Measurements from ENCODE around the gene PRM1.

Gene PRM1

DNA sequence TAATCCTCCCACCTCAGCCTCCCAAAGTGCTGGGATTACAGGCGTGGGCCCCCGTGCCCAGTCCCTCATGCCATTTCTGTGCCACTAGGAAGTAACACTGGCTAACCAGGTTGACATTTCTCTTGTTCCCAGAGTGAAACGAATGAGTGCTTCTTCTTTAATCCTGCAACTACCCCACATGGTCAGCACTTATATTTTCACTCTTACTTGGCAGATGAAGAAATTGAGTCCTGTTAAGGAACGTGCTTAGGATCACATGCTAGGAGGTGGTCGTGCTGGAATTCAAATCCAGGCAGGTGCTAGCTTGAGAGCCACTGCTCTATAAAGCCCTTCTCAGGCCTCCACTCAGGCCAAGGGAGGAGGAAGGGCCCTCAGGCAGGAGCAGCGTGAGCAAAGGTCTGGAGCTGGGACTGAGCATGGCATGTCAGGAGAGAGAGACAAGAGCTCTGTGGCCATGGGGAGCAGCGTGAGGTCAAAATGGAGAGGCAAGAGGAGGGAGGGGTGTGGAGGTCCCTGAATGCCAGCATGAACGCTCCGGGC lies 45.7 kb upstream of the PRM1 start:
- H3K4me3 ChIP-seq (ENCODE audit: low read length): no peak overlapping the region
- DNase-seq (ENCODE audit: low read depth): no peak
- TF ChIP-seq, protein P1, sequence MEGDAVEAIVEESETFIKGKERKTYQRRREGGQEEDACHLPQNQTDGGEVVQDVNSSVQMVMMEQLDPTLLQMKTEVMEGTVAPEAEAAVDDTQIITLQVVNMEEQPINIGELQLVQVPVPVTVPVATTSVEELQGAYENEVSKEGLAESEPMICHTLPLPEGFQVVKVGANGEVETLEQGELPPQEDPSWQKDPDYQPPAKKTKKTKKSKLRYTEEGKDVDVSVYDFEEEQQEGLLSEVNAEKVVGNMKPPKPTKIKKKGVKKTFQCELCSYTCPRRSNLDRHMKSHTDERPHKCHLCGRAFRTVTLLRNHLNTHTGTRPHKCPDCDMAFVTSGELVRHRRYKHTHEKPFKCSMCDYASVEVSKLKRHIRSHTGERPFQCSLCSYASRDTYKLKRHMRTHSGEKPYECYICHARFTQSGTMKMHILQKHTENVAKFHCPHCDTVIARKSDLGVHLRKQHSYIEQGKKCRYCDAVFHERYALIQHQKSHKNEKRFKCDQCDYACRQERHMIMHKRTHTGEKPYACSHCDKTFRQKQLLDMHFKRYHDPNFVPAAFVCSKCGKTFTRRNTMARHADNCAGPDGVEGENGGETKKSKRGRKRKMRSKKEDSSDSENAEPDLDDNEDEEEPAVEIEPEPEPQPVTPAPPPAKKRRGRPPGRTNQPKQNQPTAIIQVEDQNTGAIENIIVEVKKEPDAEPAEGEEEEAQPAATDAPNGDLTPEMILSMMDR (conservative IDR thresholded peaks at IDR 0.05; ENCODE audit: low read depth, low read length): no peak

DNA sequence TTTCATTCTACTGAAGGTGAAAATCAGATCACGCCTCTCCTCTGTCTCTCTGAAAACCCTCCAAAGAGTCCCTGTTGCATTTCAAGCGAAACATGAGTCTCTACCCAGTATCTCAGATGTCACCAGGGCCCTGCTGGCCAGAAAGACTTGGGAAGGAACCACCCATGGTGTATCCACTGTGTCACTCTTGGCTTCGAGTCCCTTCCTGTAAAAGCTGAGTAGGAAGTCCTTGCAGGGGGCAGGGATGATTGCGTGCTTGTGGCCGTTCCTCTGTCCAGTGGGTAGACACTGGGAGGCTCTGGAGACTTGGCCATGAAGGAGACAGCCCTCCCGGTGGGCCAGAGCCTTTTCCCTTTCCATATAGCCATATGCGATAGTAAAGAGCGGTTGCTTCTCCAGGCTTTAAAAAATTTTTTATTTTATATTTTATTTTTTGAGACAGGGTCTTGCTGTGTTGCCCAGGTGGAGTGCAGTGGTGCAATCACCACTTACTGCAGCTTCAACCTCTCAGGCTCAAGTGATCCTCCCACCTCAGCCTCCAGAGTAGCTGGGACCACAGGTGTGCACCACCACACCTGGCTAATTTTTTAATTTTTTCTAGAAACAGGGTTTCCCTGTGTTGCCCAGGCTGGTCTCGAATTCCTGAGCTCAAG lies 45.1 kb upstream of the PRM1 start:
- no peak overlapping the region for H3K4me3 ChIP-seq (ENCODE audit: low read length)
- TF ChIP-seq, protein P1 (conservative IDR thresholded peaks at IDR 0.05; ENCODE audit: low read depth, low read length): no peak
- DNase-seq (ENCODE audit: low read depth): no peak

DNA sequence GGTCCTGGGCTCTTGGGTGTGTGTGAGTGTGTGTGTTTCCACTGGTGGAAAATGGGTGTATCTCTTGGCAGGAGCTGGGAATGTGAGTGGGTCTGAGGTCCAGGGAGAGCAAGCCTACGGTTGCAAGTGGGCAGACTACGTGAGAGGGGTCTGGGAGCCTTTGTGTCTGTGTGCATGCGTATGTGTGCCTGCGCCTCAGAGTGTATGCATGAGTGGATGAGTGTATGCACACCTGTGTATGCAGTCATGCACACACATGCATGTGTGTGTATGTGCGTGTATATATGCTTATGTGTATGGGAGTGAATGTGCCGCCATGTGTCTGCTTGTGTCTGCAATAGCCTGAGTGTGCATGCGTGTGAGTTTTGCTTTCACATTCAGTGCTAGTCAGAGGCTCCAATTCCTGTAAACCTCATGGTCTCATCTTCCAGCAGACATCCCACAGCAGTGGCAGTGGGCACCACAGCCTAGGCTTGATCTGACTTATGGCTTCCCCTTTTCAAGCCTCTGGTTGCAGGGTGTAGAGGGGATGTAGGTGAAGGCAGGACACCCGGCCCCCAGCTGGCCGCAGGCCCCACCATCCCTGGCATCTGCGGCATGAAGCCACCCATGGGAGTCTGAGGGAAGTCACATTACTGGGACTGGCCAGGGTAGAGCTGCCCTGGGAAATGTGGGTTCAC lies 44.4 kb upstream of the PRM1 start:
- H3K4me3 ChIP-seq (ENCODE audit: low read length): no peak overlapping the region
- no peak for DNase-seq (ENCODE audit: low read depth)
- TF ChIP-seq, protein P1 (conservative IDR thresholded peaks at IDR 0.05; ENCODE audit: low read depth, low read length): no peak

DNA sequence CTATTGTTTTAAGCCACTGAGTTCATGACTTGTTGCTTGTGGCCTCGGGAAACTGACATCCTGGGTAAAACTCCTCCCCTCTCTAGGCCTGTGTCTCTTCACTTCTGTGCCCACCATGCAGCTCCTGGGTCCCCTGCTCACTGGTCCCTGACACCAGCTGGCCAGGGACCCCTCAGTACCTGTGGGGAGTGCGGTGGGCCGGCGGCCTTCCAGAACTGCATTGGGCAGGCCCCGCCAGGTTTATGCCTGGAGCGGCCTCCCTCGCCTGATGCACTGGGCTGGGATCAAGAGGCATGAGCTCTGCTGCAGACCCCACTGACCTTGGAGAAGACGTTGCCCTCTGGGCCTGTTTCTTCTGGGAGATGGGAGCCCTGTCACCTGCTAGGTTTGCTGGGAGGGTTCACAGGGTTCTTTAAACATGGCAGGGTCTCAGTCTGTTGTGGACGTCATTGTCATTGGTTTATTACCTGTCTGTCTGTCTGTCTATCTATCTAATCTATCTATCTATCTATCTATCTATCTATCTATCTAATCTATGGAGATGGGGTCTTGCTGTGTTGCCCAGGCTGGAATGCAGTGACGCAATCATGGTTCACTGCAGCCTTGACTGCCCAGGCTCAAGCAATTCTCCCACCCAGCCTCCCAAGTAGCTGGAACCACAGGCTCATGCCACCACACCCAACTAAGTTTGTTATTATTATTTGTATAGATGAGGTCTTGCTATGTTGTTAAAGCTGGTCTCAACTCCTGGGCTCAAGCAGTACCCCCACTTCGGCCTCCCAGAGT lies 42.6 kb upstream of the PRM1 start:
- no peak overlapping the region for H3K4me3 ChIP-seq (ENCODE audit: low read length)
- TF ChIP-seq, protein P1 (conservative IDR thresholded peaks at IDR 0.05; ENCODE audit: low read depth, low read length): no peak
- no peak for DNase-seq (ENCODE audit: low read depth)

DNA sequence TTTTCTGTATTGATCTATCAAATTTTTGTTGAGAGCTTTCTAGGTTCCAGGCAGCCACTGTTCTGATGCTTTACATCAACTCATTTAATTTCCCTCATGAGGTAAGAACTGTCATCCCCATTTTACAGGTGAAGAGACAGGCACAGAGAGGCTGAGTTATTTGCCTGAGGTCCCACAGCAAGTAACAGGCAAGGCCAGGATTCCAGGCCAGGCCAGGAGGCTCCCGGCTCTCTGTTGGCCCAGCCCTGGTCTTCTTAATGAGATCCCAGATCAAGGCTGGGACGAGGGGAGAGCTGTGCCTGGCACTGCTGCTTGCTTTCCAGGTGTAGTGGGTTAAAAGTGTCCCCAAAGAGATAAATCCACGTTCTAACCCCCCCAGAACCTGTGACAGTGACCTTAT lies 41.7 kb upstream of the PRM1 start:
- H3K4me3 ChIP-seq (ENCODE audit: low read length): no peak overlapping the region
- TF ChIP-seq, protein P1 (conservative IDR thresholded peaks at IDR 0.05; ENCODE audit: low read depth, low read length): no peak
- DNase-seq (ENCODE audit: low read depth): no peak

DNA sequence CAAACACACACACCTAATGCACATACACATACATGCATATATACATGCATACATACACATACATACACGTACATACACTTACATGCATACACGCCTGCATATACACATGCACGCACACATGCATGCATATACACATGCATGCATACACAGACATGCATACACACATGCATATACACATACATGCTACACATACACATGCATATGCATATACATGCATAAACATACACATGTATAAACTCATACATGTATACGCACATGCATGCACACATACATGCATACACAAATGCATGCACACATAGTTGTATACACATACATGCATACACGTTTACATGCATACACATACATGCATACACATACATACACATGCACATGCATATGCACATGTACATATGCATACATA lies 40.5 kb upstream of the PRM1 start:
- DNase-seq (ENCODE audit: low read depth): no peak
- TF ChIP-seq, protein P1 (conservative IDR thresholded peaks at IDR 0.05; ENCODE audit: low read depth, low read length): no peak
- H3K4me3 ChIP-seq (ENCODE audit: low read length): no peak overlapping the region

All from retinal pigment epithelial cell (primary cell).